Upper lobe of right lung (tissue), 1 donor: ENCODE data around the gene PAX5. TPM values are rescaled to one million over a fixed set of nuclear protein-coding genes. Genes with fewer than 3 reads are reported as not detected.

Experiments
- ATAC-seq: fragments of 200-7000 bp; cut with Tn5 transposase; one replicate; pipeline ENCODE4 v1.9.1; 2020; ENCODE audit warnings: mild to moderate bottlenecking, moderate library complexity
- DNase-seq: peaks from one replicate; pipeline ENCODE4 v3.0.0-alpha.2; 2020
- H3K27ac ChIP-seq: fragments of 200-600 bp; one replicate; pipeline ENCODE4 v1.8.0; 2022
- H3K27me3 ChIP-seq: fragments of 200-600 bp; one replicate; pipeline ENCODE4 v1.8.0; 2022; ENCODE audit warnings: mild to moderate bottlenecking
- H3K36me3 ChIP-seq: fragments of 200-600 bp; one replicate; pipeline ENCODE4 v1.8.0; 2022
- H3K4me1 ChIP-seq: fragments of 200-600 bp; one replicate; pipeline ENCODE4 v1.8.0; 2022
- H3K4me3 ChIP-seq: fragments of 200-600 bp; one replicate; pipeline ENCODE4 v1.8.0; 2022; ENCODE audit warnings: mild to moderate bottlenecking
- H3K9me3 ChIP-seq: fragments of 200-600 bp; one replicate; pipeline ENCODE4 v1.8.0; 2022
- CTCF ChIP-seq: fragments of 200-600 bp; IDR thresholded peaks from one replicate; pipeline ENCODE4 v1.8.0; 2022; ENCODE audit warnings: antibody characterized with exemption
- intact Hi-C: fragments of 100-400 bp; cut with DNase I; formaldehyde crosslinking; loops from one replicate; pipeline ENCODE4 v1.11.0; 2022
- total RNA-seq: library from RNA; stranded (reverse); fragmentation: NEBNext Ultra II Directional; extraction: Animal tissue kit (Norgen Biotek cat#: 25700); gene quantifications from one replicate; pipeline ENCODE4 v1.2.1, GENCODE V29; 2021
- donor health status: DM: no; HTN: yes; CAD: no; lungs with severe emphysema.

PAX5 gene
- total RNA-seq, 1 donor from 2014 or later = 0.23 TPM

- Histone ChIP-seq H3K27ac (no peak overlapping the region), H3K9me3 (no peaks in the 10 kb centered on the region), H3K36me3 (no peaks in the 10 kb centered on the region), H3K4me3 (no peak overlapping the region), H3K27me3 (peaks cover 88% of the 10 kb centered on the region), H3K4me1 (no peaks in the 10 kb centered on the region)
- DNase-seq (no peak), ATAC-seq (no peak)
- intact Hi-C loops = no loop called here
- no peak for TF ChIP-seq CTCF
Measured at GRCh38 chr9:37004424-37004935, 29.6 kb downstream of the PAX5 start.

- TF ChIP-seq CTCF = no peak
- Histone ChIP-seq H3K36me3 (no peaks in the 10 kb centered on the region), H3K27ac (no peak overlapping the region), H3K27me3 (peaks cover 76% of the 10 kb centered on the region), H3K4me3 (no peak overlapping the region), H3K9me3 (no peaks in the 10 kb centered on the region), H3K4me1 (no peaks in the 10 kb centered on the region)
- DNase-seq (no peak), ATAC-seq (no peak)
- intact Hi-C loops = no loop called here
Measured at GRCh38 chr9:37002413-37003217, 31.5 kb downstream of the PAX5 start.

- Histone ChIP-seq H3K9me3 (no peaks in the 10 kb centered on the region), H3K4me3 (no peak overlapping the region), H3K27me3 (peaks cover 77% of the 10 kb centered on the region), H3K36me3 (no peaks in the 10 kb centered on the region), H3K27ac (no peak overlapping the region), H3K4me1 (no peaks in the 10 kb centered on the region)
- DNase-seq (no peak), ATAC-seq (no peak)
- intact Hi-C loops = no loop called here
- TF ChIP-seq CTCF = no peak
Measured at GRCh38 chr9:37002036-37002412, 32.0 kb downstream of the PAX5 start.

- ATAC-seq = no peak
- Histone ChIP-seq H3K27ac (no peak overlapping the region), H3K9me3 (no peaks in the 10 kb centered on the region), H3K4me3 (no peak overlapping the region), H3K36me3 (no peaks in the 10 kb centered on the region), H3K4me1 (no peaks in the 10 kb centered on the region), H3K27me3 (peaks cover 82% of the 10 kb centered on the region)
- no peak for TF ChIP-seq CTCF
- intact Hi-C loops = no loop called here
- no peak for DNase-seq
Measured at GRCh38 chr9:37001459-37001858, 32.6 kb downstream of the PAX5 start.

DNA sequence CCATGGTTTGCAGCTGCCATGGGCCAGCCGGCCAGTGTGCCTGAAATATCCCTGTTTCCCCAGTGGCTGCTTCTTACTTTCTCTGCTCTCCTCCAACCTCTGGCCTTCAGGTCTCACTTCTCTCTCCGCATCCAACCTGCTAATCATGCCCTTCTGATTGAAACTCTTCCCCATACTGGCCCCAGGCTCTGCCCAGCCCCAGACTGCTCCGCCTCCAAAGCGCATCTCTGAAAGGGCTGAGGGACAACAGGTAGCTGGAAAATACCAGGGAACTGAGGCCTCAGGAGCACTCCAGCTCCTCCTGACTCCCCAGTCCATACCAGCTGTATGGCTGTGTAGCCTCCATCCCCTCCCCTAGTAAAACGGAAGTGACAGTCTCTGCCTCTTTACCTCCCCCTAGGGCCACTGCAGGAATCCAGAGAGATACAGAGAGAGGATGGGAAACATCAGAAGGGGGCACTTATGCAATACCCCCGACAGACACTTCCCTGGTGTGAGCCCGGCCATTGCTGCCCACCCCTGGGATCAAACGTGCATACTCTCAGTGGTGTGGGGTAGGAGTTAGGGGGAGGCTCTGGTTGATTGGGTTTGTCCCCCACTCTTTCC is 34.2 kb downstream of the PAX5 start:
- H3K27me3 ChIP-seq = peaks cover 68% of the 10 kb centered on the region
- TF ChIP-seq CTCF = no peak
- DNase-seq (no peak), ATAC-seq (no peak)
- H3K9me3 ChIP-seq = no peaks in the 10 kb centered on the region
- H3K27ac ChIP-seq = no peak overlapping the region
- H3K4me1 ChIP-seq = no peaks in the 10 kb centered on the region
- H3K36me3 ChIP-seq = no peaks in the 10 kb centered on the region
- intact Hi-C loops = no loop called here
- H3K4me3 ChIP-seq = no peak overlapping the region
